T-helper 9 cell (primary cell): ENCODE measurements around the gene TRPM5.

Experiments
- DNase-seq: peaks from one replicate; pipeline ENCODE4 v3.0.0-alpha.2; 2020

The TRPM5 gene

GRCh38 chr11:2402890-2403645 lies 41.2 kb downstream of the TRPM5 start:
- DNase-seq, result no peak

GRCh38 chr11:2402106-2402505 lies 42.2 kb downstream of the TRPM5 start:
- no peak for DNase-seq

- DNase-seq, result no peak
Measured at GRCh38 chr11:2401436-2401984, 42.8 kb downstream of the TRPM5 start.

GRCh38 chr11:2400762-2401435 lies 43.4 kb downstream of the TRPM5 start:
- DNase-seq, result peak; percentile 21

GRCh38 chr11:2400069-2400761 lies 44.1 kb downstream of the TRPM5 start, which contains the start of gene TSSC4:
Gene TSSC4, plus strand, starts transcription at chr11:2400750. Its CDS starts 1,884 bp downstream, at chr11:2402634.
- peak; percentile 99 for DNase-seq

GRCh38 chr11:2399488-2400068 lies 44.7 kb downstream of the TRPM5 start:
- DNase-seq, result no peak

- DNase-seq, result no peak
Measured at GRCh38 chr11:2398664-2399355, 45.5 kb downstream of the TRPM5 start.

GRCh38 chr11:2397005-2397404 lies 47.3 kb downstream of the TRPM5 start:
- no peak for DNase-seq

GRCh38 chr11:2396471-2396870 lies 47.8 kb downstream of the TRPM5 start:
- no peak for DNase-seq

- DNase-seq, result no peak
Measured at GRCh38 chr11:2395856-2396255, 48.5 kb downstream of the TRPM5 start.

- DNase-seq, result no peak
Measured at GRCh38 chr11:2395211-2395730, 49.0 kb downstream of the TRPM5 start.

GRCh38 chr11:2394818-2395105 lies 49.6 kb downstream of the TRPM5 start:
- no peak for DNase-seq
